HT-29 (cell line): ENCODE measurements around the gene GYS1. TPM values are rescaled to one million over a fixed set of nuclear protein-coding genes. Genes with fewer than 3 reads are reported as not detected.
A peak's percentile ranks its signal among the peaks of the same experiment; 100 is the strongest.

Experiments
- DNase-seq: peaks from one replicate; pipeline ENCODE4 v3.0.0-alpha.2; 2015; ENCODE audit warnings: low spot score
- total RNA-seq: library from RNA; depleted of rRNA; stranded (reverse); fragments of >200 nt; shearing (Covaris generic); gene quantifications from 2 replicates; pipeline ENCODE4 v1.2.3, GENCODE V29; 2014

GYS1 gene
- total RNA-seq, 1 experiment from 2014 or later: 71.5 TPM

GRCh38 chr19:49017666-49018351 is 24.7 kb upstream of the GYS1 start:
- peak; percentile 71 for DNase-seq

GRCh38 chr19:49017041-49017665 is 24.0 kb upstream of the GYS1 start, which contains the start of gene LHB:
Gene LHB, minus strand, starts transcription at chr19:49017091. Its CDS starts 10 bp downstream, at chr19:49017081.
- DNase-seq: peak; percentile 35

- DNase-seq: no peak
Measured at GRCh38 chr19:49016067-49016839, 23.1 kb upstream of the GYS1 start.

- no peak for DNase-seq
Measured at GRCh38 chr19:49014870-49015255, 21.8 kb upstream of the GYS1 start.

GRCh38 chr19:49014123-49014869 is 21.2 kb upstream of the GYS1 start:
- no peak for DNase-seq

GRCh38 chr19:49011194-49011593 is 18.1 kb upstream of the GYS1 start:
- no peak for DNase-seq

GRCh38 chr19:49010453-49010852 is 17.3 kb upstream of the GYS1 start:
- DNase-seq: no peak

GRCh38 chr19:49009828-49010227 is 16.7 kb upstream of the GYS1 start:
- no peak for DNase-seq

- no peak for DNase-seq
Measured at GRCh38 chr19:49006905-49007304, 13.8 kb upstream of the GYS1 start.

GRCh38 chr19:49004964-49005614 is 12.0 kb upstream of the GYS1 start:
- no peak for DNase-seq

GRCh38 chr19:49004133-49004532 is 11.0 kb upstream of the GYS1 start:
- DNase-seq: no peak

GRCh38 chr19:48999481-49000325 is 6.6 kb upstream of the GYS1 start:
- peak; percentile 91 for DNase-seq

- peak; percentile 87 for DNase-seq
Measured at GRCh38 chr19:48997972-48998371, 4.9 kb upstream of the GYS1 start.

- peak; percentile 54 for DNase-seq
Measured at GRCh38 chr19:48994035-48994386, 902 bp upstream of the GYS1 start.

- DNase-seq: peak; percentile 55
Measured at GRCh38 chr19:48992581-48993174, 431 bp downstream of the GYS1 start.

- peak; percentile 80 for DNase-seq
Measured at GRCh38 chr19:48991873-48992580, 1.1 kb downstream of the GYS1 start.

- no peak for DNase-seq
Measured at GRCh38 chr19:48991011-48991609, 2.0 kb downstream of the GYS1 start.

GRCh38 chr19:48990400-48990799 is 2.7 kb downstream of the GYS1 start:
- no peak for DNase-seq

GRCh38 chr19:48989701-48990291 is 3.3 kb downstream of the GYS1 start:
- no peak for DNase-seq
